Spleen (tissue), 11 donors: ENCODE data around the gene ELOA. TPM values are rescaled to one million over a fixed set of nuclear protein-coding genes. Genes with fewer than 3 reads are reported as not detected.
"Not testable (repeated sequence)": the region's sequence is repeated elsewhere in the genome, so short reads cannot be mapped to it uniquely, and the experiment has no call there.

ENCODE experiments used
- DNase-seq: peaks from one replicate; pipeline ENCODE4 v3.0.0-alpha.2; 2020
- H3K27ac ChIP-seq, 8 donors: fragments of 200-600 bp; sonication (generic) in 7 of 8; 1 replicate in 4 of 8; 2 replicates in 4 of 8; pipeline versions ENCODE4 v1.5.0 to v1.8.0; 2016 to 2021; ENCODE audit warnings: inconsistent platforms in 4 of 8, mild to moderate bottlenecking in 4 of 8, moderate library complexity in 1 of 8
- H3K27me3 ChIP-seq, 7 donors: fragments of 200-600 bp; sonication (generic) in 6 of 7; replicated peaks in 1 of 7; 1 replicate in 4 of 7; 2 replicates in 3 of 7; pipeline versions ENCODE4 v1.5.0 to v1.8.0; 2016 to 2021; ENCODE audit warnings: inconsistent platforms in 3 of 7, mild to moderate bottlenecking in 1 of 7
- H3K36me3 ChIP-seq, 6 donors: fragments of 200-600 bp; sonication (generic) in 5 of 6; 1 replicate in 4 of 6; 2 replicates in 2 of 6; pipeline versions ENCODE4 v1.5.0 to v1.8.0; 2016 to 2021; ENCODE audit warnings: inconsistent platforms in 2 of 6
- H3K4me1 ChIP-seq, 6 donors: fragments of 200-600 bp; sonication (generic) in 5 of 6; 1 replicate in 3 of 6; 2 replicates in 3 of 6; pipeline versions ENCODE4 v1.5.0 to v1.8.0; 2016 to 2021; ENCODE audit warnings: inconsistent platforms in 3 of 6
- H3K4me3 ChIP-seq, 8 donors: fragments of 200-600 bp; sonication (generic) in 7 of 8; 1 replicate in 4 of 8; 2 replicates in 4 of 8; pipeline versions ENCODE4 v1.5.0 to v1.8.0; 2016 to 2021; ENCODE audit warnings: inconsistent platforms in 4 of 8, mild to moderate bottlenecking in 4 of 8, moderate library complexity in 2 of 8
- H3K9me3 ChIP-seq, 8 donors: fragments of 200-600 bp; sonication (generic) in 7 of 8; 1 replicate in 4 of 8; 2 replicates in 4 of 8; pipeline versions ENCODE4 v1.5.0 to v1.8.0; 2016 to 2021; ENCODE audit warnings: inconsistent platforms in 4 of 8
- CTCF ChIP-seq, 11 experiments: fragments of 200-600 bp in 7 of 11; fragments of 450-650 bp in 4 of 11; sonication (generic) in 4 of 11; IDR thresholded peaks in 8 of 11; conservative IDR thresholded peaks in 3 of 11; 1 replicate in 7 of 11; 2 replicates in 4 of 11; pipeline versions ENCODE4 v1.4.0 to v1.8.0; 2016 to 2021; ENCODE audit warnings: antibody characterized with exemption in 11 of 11, inconsistent platforms in 4 of 11, mild to moderate bottlenecking in 1 of 11
- POLR2A ChIP-seq, 3 donors: fragments of 450-650 bp; IDR thresholded peaks; one replicate each; pipeline ENCODE4 v1.5.1; 2017; ENCODE audit warnings: antibody characterized with exemption in 3 of 3, mild to moderate bottlenecking in 1 of 3
- POLR2AphosphoS5 ChIP-seq, 3 donors: sonication (generic); formaldehyde crosslinking; IDR thresholded peaks; one replicate each; pipeline ENCODE4 v1.5.1; 2017; ENCODE audit warnings: antibody characterized with exemption in 3 of 3
- WGBS, 5 donors: extraction: QIAGEN DNeasy Blood & Tissue Kit in 3 of 5; methylation state at CpG; one replicate each; pipeline versions ENCODE4 v1.1.5 to v1.1.7; 2013 to 2018; 5-methylcytosine and 5-hydroxymethylcytosine counted together
- intact Hi-C: fragments of 100-400 bp; cut with DNase I; formaldehyde crosslinking; loops from one replicate; pipeline ENCODE4 v1.15.0; 2023; ENCODE audit warnings: low total_unique reads
- polyA plus RNA-seq, 3 donors: library from polyadenylated mRNA; stranded (reverse); fragments of 200-250 nt; gene quantifications; one replicate each; pipeline ENCODE4 v1.2.1, GENCODE V29; 2013
- total RNA-seq, 7 donors: library from RNA; depleted of rRNA in 3 of 7; stranded (reverse); fragments of >200 nt in 3 of 7; fragmentation: NEBNext Ultra II Directional in 4 of 7; extraction: Animal tissue kit (Norgen Biotek cat#: 25700) in 4 of 7; gene quantifications; one replicate each; pipeline versions ENCODE4 v1.1.0 to v1.2.1, GENCODE V29; 2016 to 2021
- donor health status: healthy with polysubstance abuse.
- donor health status: DM: no; HTN: no; CAD: no; lungs with moderate emphysema.
- donor health status: DM: no; HTN: no; CAD: no.
- donor health status: Bipolar disorder and iron deficiency.
- donor health status: healthy.
- donor health status: DM: no; HTN: no; CAD: no.
- donor health status: DM: yes; HTN: yes; CAD: no.

The ELOA gene
- total and polyA plus RNA-seq, 10 donors = 7.9 to 38.0 (median 32.3) TPM

- H3K36me3 ChIP-seq = peaks cover 0 to 24% (median 2%) of the 10 kb centered on the region in 6 donors
- 62 to 91% (median 70%) methylated on average over 2 of the region's 2 CpGs for WGBS, 5 donors
- H3K27me3 ChIP-seq = no peaks in the 10 kb centered on the region
- H3K27ac ChIP-seq = no peak overlapping the region
- TF ChIP-seq POLR2AphosphoS5 (IDR thresholded peaks at IDR 0.05) (no peak), CTCF (IDR thresholded peaks at IDR 0.05 in 8 of 11, conservative IDR thresholded peaks at IDR 0.05 in 3 of 11) (no peak), POLR2A (IDR thresholded peaks at IDR 0.05) (no peak)
- intact Hi-C loops = no loop called here
- no peak for DNase-seq
- peaks cover 25 to 61% (median 42%) of the 10 kb centered on the region in 6 donors for H3K4me1 ChIP-seq
- H3K4me3 ChIP-seq = no peak overlapping the region
- H3K9me3 ChIP-seq = no peaks in the 10 kb centered on the region
Observed at GRCh38 chr1:23776217-23776616, 32.9 kb downstream of the ELOA start.

GRCh38 chr1:23777979-23778814 lies 34.9 kb downstream of the ELOA start, which contains the start of gene PITHD1:
Gene PITHD1, plus strand, starts transcription at chr1:23778418. Its CDS starts 98 bp downstream, at chr1:23778516.
- peak within 1 kb of the TSS; percentile 70 to 96 (median 82) for H3K4me3 ChIP-seq
- TF ChIP-seq POLR2AphosphoS5 (IDR thresholded peaks at IDR 0.05) (peak; percentile 96 to 98 (median 98)), CTCF (IDR thresholded peaks at IDR 0.05 in 8 of 11, conservative IDR thresholded peaks at IDR 0.05 in 3 of 11) (peak in 1 of 11 experiments; percentile 28), POLR2A (IDR thresholded peaks at IDR 0.05) (peak; percentile 26 to 60 (median 53))
- H3K36me3 ChIP-seq = peaks cover 0 to 34% (median 7%) of the 10 kb centered on the region in 6 donors
- intact Hi-C loops = no loop called here
- H3K9me3 ChIP-seq = no peaks in the 10 kb centered on the region
- peak within 1 kb of the TSS; percentile 85 to 93 (median 92) for H3K27ac ChIP-seq
- DNase-seq = peak; percentile 94
- no peaks in the 10 kb centered on the region for H3K27me3 ChIP-seq
- WGBS, 5 donors = 0 to 2% (median 0%) methylated on average over 17 to 90 of the region's 91 CpGs
- peaks cover 20 to 70% (median 39%) of the 10 kb centered on the region in 6 donors for H3K4me1 ChIP-seq

- Histone ChIP-seq H3K36me3 (peaks cover 0 to 51% (median 14%) of the 10 kb centered on the region in 6 donors), H3K4me1 (peaks cover 20 to 73% (median 42%) of the 10 kb centered on the region in 6 donors), H3K9me3 (no peaks in the 10 kb centered on the region), H3K27ac (no peak overlapping the region), H3K4me3 (peak overlapping the region in 5 of 8 donors; percentile 70 to 96 (median 80)), H3K27me3 (no peaks in the 10 kb centered on the region)
- no peak for TF ChIP-seq POLR2A (IDR thresholded peaks at IDR 0.05)
- TF ChIP-seq CTCF (IDR thresholded peaks at IDR 0.05 in 8 of 11, conservative IDR thresholded peaks at IDR 0.05 in 3 of 11) = no peak
- no peak for TF ChIP-seq POLR2AphosphoS5 (IDR thresholded peaks at IDR 0.05)
- DNase-seq = no peak
- WGBS, 5 donors = 55 to 83% (median 81%) methylated on average over 3 of the region's 3 CpGs
- intact Hi-C loops = no loop called here
Observed at GRCh38 chr1:23779826-23780371, 36.6 kb downstream of the ELOA start.

GRCh38 chr1:23783141-23783540 lies 39.9 kb downstream of the ELOA start:
- H3K27ac ChIP-seq, DNase-seq, H3K9me3 ChIP-seq, H3K4me3 ChIP-seq, H3K27me3 ChIP-seq, intact Hi-C loops: not testable (repeated sequence)
- 93 to 96% (median 95%) methylated on average over 11 of the region's 11 CpGs for WGBS, 5 donors
- Histone ChIP-seq H3K4me1 (peaks cover 13 to 49% (median 27%) of the 10 kb centered on the region in 6 donors), H3K36me3 (peaks cover 0 to 83% (median 40%) of the 10 kb centered on the region in 6 donors)
